ENCODE measurements around the gene CCDC6.
"Not testable (repeated sequence)": the region's sequence is repeated elsewhere in the genome, so short reads cannot be mapped to it uniquely, and the experiment has no call there.

CCDC6 gene

GRCh38 chr10:59808896-59809643 is 97.3 kb downstream of the CCDC6 start:
- DNase-seq (ENCODE audit: low read depth): peak; percentile 13

GRCh38 chr10:59807629-59808620 is 98.4 kb downstream of the CCDC6 start:
- DNase-seq (ENCODE audit: low read depth): no peak

- DNase-seq (ENCODE audit: low read depth): no peak
Measured at GRCh38 chr10:59805014-59805413, 101.3 kb downstream of the CCDC6 start.

DNA sequence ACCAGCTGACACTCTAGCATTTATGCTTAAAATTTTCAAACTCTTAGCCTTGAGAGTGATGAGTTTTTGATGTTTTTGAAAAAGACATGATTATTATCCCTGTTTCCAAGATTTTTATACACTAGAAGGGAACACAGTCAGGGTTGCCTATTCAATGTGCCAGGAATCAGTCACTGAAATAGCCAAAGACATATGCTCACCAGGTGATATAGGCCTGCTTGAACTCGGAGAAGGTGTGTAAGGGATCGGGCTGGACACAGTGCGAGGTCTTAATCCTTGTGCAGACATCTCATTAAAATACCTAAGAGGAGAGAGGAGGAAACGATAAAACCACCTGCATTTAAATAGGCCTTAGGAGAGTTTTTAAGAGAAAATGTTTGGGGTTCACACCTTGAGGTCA is 102.1 kb downstream of the CCDC6 start:
- DNase-seq (ENCODE audit: low read depth): no peak

DNA sequence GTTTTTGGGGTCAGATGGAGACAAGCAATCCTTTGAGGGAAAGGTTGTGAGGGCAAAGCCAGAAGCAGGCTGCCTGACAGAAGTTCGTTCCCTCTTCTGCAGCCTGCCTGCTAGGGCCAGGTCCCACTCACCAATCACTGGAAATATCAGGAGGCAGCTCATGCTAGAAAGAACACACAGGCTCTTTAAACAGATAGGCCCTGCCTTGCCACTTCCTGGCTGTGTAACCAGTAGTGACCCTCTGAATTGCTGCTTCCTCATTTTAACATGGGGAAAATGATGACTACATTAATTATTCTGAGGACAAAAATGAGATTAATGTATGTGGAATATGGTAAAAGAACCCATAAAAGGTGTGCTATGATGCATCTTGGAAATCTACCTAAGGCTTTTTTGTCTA is 102.6 kb downstream of the CCDC6 start:
- DNase-seq (ENCODE audit: low read depth): no peak

GRCh38 chr10:59801171-59801570 is 105.2 kb downstream of the CCDC6 start:
- DNase-seq (ENCODE audit: low read depth): no peak

DNA sequence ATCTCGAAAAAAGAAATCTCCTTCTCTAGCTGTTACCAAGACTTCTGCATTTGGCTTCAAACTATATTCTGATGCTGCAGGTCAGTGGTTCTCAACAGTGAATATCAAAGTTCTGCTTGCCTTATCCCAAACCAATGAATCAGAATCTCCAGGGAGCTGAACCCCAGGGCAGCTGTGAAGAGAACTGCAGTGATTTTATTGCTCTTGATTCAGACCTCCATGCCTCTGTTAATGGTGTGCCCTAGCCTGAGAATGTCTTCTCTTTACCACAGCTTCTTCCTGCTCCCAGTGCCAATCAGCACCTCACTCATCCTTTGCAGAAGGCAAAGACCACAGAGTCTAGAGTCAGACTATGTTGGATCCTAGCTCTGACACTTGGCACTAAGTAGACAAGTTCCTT is 106.9 kb downstream of the CCDC6 start:
- no peak for DNase-seq (ENCODE audit: low read depth)

- DNase-seq (ENCODE audit: low read depth): no peak
Measured at GRCh38 chr10:59793919-59794318, 112.4 kb downstream of the CCDC6 start.

DNA sequence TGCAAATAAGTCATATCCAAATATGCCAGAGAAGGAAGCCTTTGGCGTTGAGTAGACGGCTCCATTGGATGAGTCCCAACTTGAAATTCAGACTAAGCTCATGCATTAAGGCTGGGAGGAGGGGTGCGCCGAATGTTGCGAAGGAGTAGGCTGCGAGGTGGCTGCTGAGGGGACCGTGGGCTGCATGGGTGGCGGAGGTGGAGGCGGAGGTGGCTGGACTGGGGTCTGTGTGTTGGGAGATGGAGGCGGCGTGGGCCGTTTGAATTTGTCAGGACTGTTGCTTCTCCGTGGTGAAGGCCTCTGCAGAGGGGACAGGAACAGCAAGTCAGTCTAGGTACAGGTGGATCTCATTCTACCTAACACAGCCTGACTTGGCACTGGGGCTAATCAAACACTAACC is 113.5 kb downstream of the CCDC6 start:
- no peak for DNase-seq (ENCODE audit: low read depth)

DNA sequence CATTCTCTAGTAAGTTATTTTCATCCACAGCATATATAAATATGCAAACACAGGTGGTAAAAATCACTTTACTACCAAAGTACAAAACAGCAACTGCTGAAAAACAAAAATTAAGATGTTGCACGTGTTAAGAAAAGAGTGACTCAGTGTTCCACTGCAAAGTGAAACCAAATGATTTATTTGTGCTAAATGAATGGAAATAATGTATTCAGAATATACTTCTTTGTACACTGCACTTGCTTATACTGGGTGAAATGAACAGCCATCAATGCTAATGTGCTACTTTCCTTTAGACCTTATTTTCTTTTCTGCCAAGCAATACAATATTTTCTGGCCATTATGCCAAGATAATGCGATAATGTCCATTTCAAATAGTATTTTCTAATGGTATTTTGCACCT is 114.8 kb downstream of the CCDC6 start:
- no peak for DNase-seq (ENCODE audit: low read depth)

- DNase-seq (ENCODE audit: low read depth): not testable (repeated sequence)
Measured at GRCh38 chr10:59790080-59790479, 116.3 kb downstream of the CCDC6 start.

GRCh38 chr10:59788914-59789313 is 117.4 kb downstream of the CCDC6 start:
- not testable (repeated sequence) for DNase-seq (ENCODE audit: low read depth)

GRCh38 chr10:59787032-59787431 is 119.3 kb downstream of the CCDC6 start:
- not testable (repeated sequence) for DNase-seq (ENCODE audit: low read depth)

DNA sequence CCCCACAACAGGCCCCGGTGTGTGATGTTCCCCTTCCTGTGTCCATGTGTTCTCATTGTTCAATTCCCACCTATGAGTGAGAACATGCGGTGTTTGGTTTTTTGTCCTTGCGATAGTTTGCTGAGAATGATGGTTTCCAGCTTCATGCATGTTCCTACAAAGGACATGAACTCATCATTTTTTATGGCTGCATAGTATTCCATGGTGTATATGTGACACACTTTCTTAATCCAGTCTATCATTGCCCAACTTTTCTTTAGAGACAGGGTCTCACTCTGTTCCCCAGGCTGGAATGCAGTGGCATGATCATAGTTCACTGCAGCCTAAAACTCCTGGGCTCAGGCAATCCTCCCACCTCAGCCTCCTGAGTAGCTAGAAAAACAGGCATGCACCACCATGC is 120.9 kb downstream of the CCDC6 start:
- DNase-seq (ENCODE audit: low read depth): not testable (repeated sequence)

- no peak for DNase-seq (ENCODE audit: low read depth)
Measured at GRCh38 chr10:59781511-59781910, 124.8 kb downstream of the CCDC6 start.

- no peak for DNase-seq (ENCODE audit: low read depth)
Measured at GRCh38 chr10:59779756-59780533, 126.4 kb downstream of the CCDC6 start.

DNA sequence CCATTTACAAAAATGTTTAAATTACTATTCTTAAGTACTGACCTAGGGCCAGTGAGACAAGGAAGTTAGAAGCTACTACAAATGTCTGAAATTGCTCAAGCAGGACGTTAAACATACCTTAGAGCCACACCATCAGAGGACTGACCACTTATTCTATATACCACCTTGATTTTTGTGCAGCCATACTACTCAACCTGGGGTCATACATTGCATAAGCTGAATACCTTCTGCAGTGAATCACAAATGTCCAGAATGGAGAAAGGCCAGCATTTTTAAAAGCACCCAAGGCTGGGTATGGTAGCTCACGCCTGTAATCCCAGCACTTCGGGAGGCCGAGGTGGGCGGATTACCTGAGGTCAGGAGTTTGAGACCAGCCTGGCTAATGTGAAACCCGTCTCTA is 131.9 kb downstream of the CCDC6 start:
- DNase-seq (ENCODE audit: low read depth): no peak

DNA sequence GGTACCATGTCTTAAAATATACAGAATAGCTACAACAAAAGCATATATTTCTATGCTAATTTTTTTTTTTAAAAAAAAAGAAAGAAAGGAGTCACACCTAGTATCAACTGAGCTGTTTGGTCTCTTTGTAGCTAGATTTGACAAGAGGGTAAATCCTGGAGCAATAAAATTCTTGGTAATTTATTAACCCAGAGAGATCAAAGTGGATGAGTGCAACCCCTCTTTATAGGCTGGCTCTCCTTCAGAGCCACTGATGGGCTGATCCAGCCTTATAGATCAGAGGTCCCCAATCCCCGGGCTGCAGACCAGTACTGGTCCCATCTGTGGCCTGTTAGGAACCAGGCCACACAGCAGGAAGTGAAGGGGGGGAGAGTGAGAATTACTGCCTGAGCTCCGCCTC is 133.3 kb downstream of the CCDC6 start:
- no peak for DNase-seq (ENCODE audit: low read depth)

- DNase-seq (ENCODE audit: low read depth): no peak
Measured at GRCh38 chr10:59771162-59771807, 135.1 kb downstream of the CCDC6 start.

DNA sequence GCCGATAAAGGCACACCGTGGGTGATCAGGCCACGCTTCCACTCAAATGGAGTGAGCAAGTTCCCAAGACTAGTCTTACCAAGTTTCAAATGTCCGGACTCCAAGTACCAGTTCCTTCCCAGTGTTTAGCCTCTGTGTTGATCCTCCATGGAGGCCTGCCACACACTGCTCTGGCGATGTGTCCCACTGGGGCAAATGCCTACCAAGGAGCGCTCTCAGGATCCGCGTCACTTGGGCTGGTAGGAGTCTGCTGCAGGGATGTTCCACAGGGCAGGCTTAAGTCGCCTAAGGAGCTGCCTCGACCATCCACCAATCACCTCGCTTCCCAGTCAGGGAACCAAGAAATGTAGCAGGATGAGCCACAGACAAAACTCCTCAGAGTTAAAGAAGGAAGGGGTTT is 135.7 kb downstream of the CCDC6 start:
- DNase-seq (ENCODE audit: low read depth): no peak

GRCh38 chr10:59762505-59762904 is 143.9 kb downstream of the CCDC6 start:
- DNase-seq (ENCODE audit: low read depth): no peak

DNA sequence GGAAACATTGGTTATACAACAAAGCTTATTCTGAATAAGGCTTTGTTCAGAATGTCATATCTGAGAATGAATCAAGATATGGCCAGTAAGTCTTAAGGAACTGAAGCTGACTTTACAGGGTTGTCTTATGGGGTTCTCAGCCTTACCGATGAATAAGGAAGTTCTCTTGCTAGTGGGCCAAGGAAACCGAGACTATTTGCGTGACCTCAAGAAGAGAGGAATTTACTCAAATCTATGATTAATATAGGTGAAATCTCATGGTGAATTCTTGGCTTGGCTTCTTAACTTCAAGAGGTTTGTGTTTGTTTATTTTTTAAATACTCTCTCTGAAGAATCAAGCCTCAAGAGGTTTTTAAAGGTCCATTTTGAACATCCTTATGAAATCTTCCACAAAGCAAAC is 148.4 kb downstream of the CCDC6 start:
- no peak for DNase-seq (ENCODE audit: low read depth)
